Epithelial cell of proximal tubule (primary cell): ENCODE data around the gene ME3. TPM values are rescaled to one million over a fixed set of nuclear protein-coding genes. Genes with fewer than 3 reads are reported as not detected.
A peak's percentile ranks its signal among the peaks of the same experiment; 100 is the strongest.

Source experiments
- DNase-seq: peaks from one replicate; pipeline ENCODE4 v3.0.0-alpha.2; 2011; ENCODE audit warnings: low read depth
- H3K4me3 ChIP-seq: 2 replicates; pipeline ENCODE4 v1.5.1; 2011; ENCODE audit warnings: low read depth, mild to moderate bottlenecking, low read length
- total RNA-seq: library from RNA; depleted of rRNA; stranded (reverse); fragments of >200 nt; gene quantifications from 2 replicates; pipeline ENCODE4 v1.2.3, GENCODE V29; 2015
- TF ChIP-seq, protein P1 (sequence below): conservative IDR thresholded peaks from 2 replicates; pipeline ENCODE4 v1.5.1; 2012; ENCODE audit warnings: low read depth, mild to moderate bottlenecking, low read length

The ME3 gene
- total RNA-seq, 1 donor from 2014 or later = 35.2 TPM

DNA sequence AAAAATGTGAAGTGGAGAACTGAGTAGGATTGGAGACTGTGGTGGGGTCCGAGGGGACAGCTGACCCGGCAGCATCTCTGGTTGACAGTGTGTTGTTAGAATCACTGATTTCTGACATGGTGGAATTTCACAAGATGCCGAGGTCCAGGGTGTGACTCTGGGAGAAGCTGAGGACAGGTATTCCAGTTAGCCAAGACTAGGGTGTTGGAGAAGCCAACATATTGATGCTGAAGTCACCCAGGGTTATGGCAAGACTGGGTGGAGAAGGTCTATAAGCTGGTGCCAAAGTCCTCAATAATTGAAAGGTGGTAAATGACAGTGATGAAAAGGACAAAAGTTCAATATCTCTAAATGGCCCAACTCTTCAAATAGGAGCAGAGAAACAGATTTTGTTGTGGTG, 86.1 kb downstream of the ME3 start:
- no peak overlapping the region for H3K4me3 ChIP-seq
- TF ChIP-seq, protein P1, sequence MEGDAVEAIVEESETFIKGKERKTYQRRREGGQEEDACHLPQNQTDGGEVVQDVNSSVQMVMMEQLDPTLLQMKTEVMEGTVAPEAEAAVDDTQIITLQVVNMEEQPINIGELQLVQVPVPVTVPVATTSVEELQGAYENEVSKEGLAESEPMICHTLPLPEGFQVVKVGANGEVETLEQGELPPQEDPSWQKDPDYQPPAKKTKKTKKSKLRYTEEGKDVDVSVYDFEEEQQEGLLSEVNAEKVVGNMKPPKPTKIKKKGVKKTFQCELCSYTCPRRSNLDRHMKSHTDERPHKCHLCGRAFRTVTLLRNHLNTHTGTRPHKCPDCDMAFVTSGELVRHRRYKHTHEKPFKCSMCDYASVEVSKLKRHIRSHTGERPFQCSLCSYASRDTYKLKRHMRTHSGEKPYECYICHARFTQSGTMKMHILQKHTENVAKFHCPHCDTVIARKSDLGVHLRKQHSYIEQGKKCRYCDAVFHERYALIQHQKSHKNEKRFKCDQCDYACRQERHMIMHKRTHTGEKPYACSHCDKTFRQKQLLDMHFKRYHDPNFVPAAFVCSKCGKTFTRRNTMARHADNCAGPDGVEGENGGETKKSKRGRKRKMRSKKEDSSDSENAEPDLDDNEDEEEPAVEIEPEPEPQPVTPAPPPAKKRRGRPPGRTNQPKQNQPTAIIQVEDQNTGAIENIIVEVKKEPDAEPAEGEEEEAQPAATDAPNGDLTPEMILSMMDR = no peak
- DNase-seq = no peak

DNA sequence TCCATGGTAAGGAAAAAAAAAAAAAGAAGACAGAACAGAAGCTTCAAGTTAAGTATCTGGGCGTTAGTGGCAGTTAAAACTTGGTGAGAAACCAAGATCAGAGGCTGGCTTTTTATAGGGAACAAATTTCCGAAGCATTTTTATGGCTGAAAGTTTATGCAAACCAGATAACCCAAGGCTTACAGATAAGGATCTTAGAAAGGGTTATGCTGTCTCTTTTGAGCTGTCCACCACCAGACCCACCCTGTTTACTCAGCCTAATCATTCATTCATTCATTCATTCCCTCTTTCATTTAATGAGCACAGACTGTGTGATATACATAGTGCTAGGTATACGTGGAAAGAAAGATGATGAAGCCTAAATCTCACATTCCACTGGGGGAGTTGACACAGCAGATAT, 89.5 kb downstream of the ME3 start:
- TF ChIP-seq, protein P1 = no peak
- no peak for DNase-seq
- no peak overlapping the region for H3K4me3 ChIP-seq

DNA sequence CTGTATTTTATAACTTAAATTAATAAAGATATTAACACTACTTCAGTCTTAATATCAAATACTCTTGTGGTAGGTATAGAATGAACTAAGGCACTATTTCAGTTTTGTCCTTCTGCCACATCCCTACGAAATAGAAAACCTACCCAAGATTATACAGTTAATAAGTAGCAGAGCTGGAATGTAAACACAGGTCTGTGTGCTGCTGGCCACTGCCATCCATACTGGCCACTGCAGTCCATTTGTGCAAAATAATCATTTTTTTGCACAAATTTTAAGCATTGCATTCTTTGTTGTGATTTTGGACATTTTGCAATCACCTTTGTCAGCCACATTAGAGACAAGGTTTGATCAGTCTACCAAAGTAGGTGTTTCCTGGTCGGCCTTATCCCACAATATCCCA, 91.9 kb downstream of the ME3 start:
- no peak for DNase-seq
- H3K4me3 ChIP-seq = no peak overlapping the region
- TF ChIP-seq, protein P1 = no peak

DNA sequence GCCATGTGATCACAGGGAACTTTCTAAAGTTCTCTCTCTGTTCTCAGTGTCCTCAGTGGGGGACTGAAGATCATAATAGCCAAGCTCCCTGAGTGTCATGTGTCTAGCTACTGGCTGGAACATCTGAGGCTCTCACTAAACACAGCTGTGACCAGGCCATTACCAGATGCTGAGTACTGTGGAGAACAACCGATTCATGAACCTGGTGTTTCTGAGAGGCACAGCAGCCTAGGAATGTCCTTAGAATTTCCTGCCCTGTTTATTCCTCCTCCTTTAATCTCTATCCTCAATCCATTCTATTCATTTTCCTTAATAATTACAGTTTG, 93.0 kb downstream of the ME3 start:
- TF ChIP-seq, protein P1 = no peak
- H3K4me3 ChIP-seq = no peak overlapping the region
- DNase-seq = no peak

GRCh38 chr11:86578727-86579405, 93.5 kb downstream of the ME3 start:
- no peak overlapping the region for H3K4me3 ChIP-seq
- TF ChIP-seq, protein P1 = no peak
- no peak for DNase-seq

DNA sequence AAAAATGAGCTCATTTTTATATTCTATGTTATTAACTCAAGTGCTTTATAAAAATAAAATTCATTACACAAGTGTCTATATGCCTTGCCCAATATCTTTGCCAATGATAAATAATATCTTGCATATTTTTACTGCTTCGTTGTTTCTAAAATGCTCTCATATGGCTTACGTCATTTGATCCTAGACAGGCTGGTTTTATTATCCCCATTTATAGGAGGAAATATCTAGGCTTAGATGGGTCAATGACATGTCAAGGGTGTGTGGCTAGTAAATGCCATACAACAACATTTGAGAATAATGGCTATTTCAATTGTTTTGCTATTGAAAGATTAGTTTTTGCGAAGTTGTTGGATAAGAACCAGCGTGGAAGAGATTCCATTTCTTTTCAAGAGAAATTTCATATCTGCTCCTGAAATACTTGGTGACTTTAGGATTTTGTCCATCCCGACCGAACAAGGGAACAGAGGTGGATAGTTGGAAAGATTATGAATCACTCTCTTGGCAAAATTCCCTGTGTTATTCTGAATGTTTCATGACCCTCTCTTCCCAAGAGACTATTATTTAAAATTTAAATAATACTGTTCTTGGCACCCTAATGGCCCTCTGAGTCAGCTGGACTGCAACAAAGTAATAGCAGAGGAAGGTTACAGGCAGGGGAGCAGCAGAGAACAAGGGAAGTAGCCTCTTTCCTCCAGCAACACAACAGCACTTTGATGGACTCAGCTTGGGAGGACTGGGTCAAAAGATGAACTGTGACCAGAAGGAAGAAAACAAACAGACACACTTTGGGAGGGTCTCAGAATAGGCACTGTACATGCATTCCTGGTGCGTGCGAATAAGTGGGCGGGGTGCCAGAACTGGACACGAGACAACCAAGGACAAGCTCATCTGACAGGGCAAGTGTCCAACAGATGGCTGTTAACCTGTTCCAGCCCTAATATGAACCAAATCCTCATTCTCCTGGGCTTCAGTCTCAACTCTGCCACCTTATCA, 94.5 kb downstream of the ME3 start:
- TF ChIP-seq, protein P1 = no peak
- no peak overlapping the region for H3K4me3 ChIP-seq
- DNase-seq = peak; percentile 49
